ENCODE measurements around the gene RAB6B. TPM values are rescaled to one million over a fixed set of nuclear protein-coding genes. Genes with fewer than 3 reads are reported as not detected.

Gene RAB6B
- polyA plus RNA-seq, 3 donors: 17.0 to 18.9 (median 18.4) TPM

DNA sequence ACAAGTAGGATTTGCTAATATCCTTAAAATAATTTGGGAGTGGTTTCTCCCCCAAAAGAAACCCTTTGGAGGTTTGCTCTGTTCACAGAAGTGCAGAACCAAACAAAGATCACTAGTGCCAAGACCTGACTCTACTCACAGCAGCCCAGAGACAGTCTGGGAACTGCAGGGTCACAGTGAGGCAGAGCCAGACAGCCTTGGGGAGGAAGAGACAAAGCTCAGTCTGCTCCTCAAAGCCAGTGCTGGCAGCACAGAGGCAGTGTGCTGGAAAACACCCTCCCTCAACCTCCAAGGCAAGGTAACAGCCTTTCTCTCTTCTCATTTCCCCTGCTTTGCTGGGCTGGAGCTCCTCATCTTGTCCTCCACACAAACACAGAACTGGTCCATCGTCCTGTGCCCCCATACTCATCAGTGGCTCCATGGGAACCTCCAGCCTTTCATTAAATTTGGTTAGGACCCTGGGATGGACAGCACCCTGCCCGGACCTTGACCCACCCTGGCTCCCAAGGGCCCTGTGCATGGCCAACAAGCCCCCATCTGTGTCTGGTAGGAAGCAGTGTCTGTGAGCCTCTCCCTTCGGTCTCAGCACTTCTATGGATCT is 12.6 kb downstream of the RAB6B start:
- no peak for DNase-seq

DNA sequence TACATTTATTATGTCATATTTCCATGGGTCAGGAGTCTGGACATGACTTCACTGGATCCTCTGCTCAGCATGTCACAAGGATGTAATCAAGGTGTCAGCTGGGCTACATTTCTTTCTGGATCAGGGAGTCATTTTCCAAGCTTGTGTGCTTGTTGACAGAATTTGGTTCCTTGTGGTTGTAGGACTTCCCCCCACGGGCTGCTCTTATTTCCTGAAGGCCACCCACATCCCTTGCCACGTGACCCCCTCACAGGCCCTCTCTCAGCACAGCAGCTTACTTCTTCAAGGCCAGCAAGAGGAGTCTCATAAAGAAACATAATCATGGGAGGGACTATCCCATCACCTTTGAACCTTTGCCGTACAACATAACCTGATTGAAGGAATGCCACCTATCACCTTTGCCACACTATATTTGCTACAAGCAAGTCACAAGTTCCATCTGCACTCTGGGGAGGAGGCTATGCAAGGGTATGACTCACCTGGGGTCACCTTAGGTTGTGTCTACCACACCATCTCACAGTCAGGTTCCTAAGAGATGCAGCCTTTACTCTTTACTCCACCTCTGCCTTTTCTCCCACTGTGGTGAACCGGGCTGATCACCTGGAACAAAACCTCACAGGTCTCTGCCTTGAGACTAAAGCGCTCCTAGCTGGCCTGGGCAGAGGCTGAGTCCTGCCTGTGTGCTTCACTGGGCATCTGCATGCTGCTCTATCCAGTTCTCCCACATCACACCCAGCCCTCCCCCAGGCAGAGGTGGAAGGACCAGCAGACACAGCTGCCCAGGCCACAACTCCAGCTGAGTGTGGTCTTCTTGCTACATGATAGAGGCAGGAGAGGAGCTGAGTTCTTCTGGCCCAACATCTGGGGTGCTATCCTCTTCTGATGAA is 13.5 kb downstream of the RAB6B start:
- no peak for DNase-seq

DNA sequence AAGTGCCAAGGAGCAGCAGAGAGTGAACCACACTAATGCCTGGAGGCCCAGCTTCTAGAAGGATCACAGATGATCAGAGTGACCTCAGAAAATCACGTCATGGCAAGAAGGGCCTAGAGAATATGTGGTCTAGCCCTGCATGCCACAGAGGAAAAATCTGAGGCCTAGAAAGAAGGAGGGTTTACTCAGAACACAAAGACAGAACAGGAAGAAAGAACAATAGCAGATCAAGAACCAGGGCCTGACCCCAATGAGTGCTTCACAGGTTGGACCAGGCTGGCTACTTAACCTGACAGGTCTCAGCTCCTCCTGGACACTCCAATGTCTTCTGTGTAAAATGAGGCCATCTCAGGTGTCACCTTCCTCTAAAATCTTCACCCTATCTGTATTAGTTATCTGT is 14.2 kb downstream of the RAB6B start:
- no peak for DNase-seq

DNA sequence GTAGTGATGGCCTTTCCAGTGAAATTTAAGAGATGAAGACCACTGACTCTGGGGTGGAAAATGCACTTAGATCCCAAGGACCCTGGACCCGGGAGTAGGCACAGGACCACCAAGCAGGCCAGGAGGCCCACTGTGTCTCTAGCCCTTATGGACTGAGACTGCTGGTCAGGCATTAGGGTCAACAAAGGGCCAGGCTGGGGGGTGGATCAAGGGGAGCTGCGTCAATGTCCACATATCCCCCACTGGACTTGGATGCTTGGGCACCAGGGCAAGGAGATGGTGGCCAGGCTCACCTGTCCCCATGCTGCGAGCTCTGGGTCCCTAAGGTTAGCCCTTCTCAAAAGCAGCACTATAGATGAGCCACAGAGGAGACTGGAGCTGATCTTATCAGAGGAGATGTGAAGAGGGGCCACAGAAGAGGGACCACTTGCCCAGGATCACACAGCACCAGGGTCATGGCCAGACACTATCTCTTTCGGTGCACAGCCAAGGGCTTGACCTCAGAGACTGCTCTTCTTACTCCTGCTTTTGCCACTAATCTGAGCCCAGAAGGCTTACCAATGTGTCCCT is 14.7 kb downstream of the RAB6B start:
- DNase-seq: no peak

DNA sequence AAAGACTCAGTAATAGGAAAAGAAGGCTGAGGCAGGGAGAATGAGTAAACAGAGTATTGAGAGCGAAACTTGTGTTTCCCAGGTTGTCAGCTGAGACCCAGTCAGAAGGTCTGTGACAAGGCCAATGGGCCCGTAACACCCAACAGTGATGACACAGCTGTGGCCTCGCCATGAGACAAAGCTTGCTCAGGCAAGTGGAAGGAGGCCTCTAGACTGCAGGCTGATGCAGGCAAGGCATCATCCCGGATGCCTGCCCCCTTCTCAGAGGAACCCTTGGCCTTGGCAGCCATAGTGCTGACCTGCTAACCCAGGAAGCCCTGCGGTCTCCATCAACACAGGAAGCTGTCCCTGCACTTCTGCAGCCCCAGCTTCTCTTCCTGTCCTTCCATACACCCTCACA is 15.4 kb downstream of the RAB6B start:
- DNase-seq: no peak

DNA sequence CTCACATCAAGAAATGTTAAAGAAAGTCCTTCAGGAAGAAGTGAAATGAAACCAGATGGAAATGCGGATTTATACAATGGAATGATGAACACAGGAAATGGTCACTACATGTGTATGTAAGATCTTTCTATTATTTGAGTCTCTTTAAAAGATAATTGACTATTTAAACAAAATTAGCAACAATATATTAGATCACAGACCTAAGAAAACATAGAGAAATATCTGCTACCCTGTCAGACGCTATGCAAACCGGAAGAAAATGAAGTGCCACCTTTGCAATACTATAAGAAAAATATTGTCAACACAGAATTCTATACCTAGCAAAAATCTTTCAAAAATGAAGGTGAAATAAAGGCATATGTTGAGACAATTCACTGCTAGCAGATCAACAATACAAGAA is 17.2 kb downstream of the RAB6B start:
- DNase-seq: no peak

DNA sequence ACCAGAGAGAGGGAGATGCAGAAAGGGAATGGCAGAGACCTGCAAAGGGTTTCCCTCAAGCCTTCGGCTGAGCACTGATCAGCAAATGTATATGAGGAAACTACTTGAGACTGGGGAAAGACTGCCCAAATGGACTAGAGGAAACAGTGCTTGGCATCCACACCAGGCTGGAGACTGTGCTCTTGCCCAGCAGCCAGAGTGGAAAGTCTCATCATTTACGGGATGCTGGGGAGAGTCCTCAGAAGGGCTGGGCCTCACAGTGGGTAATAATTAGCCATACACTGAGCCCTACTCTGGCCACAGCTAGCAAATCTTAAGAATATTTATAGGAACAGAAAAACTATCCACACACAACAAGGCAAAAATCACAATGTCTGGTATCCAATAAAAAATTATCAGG is 18.5 kb downstream of the RAB6B start:
- no peak for DNase-seq

DNA sequence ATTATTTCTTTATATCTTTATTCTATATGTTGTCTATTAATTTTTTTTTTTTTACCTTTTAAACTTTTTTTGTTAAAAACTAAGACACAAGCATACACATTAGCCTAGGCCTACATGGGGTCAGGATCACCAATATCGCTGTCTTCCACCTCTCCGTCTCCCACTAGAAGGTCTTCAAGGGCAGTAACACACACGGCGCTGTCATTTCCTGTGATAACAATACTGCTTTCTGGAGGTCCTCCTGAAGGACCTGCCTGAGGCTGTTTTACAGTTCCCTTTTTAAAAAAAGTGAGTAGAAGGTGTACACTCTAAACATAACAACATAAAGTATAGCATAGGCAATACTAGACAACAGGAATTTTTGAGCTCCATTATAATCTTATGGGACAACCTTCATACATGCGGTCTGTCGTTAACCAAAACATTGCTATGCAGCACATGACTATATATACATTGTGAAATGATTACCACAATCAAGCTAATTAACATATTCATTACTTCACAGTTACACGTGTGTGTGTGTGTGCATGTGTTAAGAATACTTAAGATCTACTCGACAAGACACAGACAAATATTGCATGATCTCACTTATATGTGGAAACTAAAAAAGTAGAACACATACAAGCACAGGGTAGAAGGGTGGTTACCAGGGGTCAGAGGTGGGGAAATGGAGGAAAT is 20.8 kb downstream of the RAB6B start:
- no peak for DNase-seq

DNA sequence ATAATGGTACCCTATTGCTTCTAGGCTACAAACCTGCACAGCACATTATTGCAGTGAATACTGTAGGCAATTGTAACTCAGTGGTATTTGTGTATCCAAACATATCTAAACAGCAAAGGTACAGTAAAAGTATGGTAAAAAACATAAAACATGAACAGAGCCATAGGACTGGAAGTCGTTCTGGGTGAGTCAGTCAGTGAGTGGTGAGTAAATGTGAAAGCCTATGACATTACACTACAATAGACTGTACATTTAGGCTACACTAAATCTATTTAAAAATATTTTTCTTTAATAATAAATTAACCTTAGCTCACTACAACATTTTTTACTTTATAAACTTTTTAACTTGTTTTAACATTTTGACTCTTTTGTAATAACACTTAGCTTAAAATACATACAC is 21.3 kb downstream of the RAB6B start:
- DNase-seq: no peak

DNA sequence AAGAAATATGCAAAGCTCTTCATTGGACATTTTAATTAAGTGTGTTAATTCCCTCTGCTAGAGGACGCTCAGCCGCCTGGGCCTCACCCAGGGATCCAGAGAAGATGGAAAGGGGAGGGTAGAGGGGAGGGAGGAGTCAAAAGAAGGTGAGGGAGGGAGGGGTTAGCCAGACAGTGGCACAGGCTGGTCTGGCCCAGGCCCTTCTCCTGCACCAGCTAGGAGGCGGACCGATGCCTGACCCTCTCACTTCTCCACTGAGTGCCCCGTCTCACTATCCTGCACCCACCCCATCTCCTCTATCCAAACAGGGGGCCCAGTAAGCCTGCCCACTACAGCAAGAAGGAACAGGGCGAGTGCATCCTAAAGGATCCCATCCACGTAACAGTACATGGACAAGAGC is 22.9 kb downstream of the RAB6B start:
- DNase-seq: no peak

DNA sequence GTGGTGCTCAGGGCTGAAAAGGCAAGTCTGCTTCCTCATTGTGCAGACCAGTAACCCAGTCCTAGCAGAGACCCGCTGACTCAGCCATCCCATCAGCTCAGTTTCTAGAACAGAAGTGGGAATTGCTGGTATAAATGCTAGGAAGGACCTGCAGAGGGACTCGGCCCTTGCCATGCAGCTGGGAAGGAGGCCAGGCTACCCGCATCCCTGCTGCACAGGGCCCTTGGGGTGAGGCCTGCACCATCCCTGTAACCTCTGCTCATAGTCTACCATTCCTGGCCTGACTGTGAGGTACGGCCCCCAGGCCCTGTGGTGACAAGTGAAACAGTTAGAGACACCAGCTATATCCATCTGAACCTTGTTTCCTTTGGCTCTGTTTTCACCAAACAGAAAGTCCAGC is 23.5 kb downstream of the RAB6B start:
- DNase-seq: no peak

DNA sequence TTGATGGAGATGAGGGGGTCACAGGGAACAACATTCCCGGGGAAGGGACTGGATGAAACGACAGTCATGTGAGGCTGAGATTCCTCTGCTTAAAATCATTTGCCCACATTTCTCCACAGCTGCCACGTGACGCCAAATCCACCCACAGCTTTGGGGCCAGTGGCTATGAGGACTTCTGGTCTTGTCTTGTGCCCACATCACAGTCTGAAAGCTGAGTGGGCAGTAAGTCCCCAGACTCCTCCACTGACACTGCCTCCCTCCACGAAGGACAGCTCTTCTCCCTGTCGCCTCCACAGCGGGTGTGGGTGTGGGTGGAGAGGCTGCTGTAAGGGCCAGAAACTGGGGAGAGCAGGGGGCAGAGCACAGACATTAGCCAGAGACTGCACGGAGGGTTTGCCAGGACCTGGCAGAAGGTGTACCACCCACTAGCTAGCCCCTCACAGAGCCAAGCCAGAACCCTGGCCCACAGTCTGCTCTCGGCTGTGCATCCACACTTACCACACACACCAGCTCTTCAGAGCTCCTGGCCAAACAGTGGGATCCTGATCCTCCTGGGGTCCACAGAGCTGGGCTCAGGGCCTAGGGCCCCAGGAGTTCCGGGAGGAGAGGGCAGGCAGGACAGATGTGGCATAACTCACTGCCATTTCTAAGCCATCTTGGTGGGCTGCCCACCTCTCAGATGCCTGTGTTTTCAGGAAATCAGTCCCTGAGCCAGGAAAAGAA is 24.2 kb downstream of the RAB6B start:
- DNase-seq: no peak

DNA sequence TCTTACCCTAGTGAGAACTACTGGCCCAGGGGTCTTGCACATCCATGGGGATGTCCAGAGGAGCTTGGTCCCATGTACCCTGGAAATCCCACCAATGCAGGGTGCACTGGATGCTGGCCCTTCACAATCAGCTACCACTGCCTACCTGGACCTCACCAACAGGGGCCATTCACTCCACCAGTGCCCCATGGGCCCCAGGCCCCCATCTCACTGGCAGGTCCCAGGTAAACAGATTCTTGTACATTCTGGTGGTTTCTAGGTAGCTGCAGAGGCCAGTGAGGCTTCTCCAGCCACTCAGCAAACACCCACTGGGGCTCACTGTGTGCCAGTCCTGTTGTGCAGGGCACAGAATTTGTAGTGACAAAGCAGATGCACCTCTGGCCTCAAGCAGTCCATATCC is 24.9 kb downstream of the RAB6B start:
- no peak for DNase-seq

DNA sequence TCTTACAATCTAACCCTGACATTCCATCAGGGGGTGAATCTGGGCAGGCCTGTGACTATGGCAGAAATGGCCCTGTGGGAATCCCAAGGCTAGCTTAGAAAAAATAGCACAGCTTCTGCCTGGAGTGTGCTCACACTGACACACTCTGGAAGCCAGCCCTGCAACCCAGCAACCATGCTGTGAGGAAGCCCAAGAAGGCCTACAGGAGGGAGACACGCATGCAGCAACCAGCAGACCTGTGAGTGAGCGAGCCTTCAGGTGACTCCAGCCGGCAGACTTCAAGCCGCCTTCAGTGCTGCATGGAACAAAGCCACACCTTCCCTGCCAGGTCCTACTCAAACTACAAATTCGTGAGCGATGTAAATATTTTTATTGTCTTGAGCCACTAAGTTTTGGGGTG is 26.1 kb downstream of the RAB6B start:
- no peak for DNase-seq

DNA sequence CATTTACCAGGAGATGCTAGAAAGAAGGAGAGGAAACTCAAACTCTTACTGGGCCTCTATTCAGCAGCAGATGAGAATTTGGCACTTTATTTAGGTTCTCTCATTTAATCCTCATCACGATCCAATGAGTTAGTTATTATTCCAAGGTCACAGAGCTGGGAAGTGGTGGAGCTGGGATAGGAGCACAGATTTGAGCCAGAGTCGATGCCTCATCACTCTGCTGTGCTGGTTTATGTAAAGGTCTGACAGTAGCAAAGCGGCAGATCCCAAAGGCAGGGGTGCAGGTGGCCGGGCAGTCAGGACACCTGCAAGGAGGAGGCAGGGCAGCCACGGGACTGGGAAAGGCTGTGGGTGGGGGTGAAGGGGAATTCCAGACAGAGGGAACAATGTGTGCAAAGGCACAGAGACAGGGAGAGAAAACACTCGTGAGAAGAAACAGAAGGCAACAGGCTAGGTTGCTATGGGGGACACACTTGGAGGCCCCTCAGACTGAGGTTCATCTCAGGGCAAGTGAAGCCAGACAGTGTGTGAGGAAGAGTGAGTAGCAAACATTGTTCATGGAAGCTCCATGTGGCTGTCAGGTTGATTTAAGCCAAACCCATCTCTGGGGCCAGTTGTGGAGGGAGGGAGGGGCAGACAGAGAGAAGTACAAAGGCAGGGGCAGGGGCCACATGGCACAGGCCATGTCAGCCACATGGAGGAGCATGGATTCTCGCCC is 26.8 kb downstream of the RAB6B start:
- no peak for DNase-seq

DNA sequence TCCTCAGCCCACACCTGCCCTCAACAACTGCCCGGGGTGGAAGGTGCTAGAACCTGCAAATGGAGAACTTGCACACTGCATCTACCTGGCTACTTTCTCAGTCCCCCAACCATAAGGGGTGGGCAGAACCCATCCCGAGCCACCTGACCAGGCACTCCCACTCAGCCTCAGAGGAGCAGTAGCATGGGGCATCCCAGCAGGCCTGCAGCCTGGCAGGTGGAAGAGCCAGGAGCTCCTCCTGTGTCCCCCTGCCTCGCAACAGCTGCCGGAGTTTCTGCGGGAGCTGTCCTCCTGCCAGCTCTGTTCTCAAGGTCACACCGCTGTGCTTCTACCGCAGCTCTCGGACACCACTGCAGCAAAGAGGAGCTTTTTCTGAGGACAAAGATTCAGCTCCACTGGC is 27.5 kb downstream of the RAB6B start:
- DNase-seq: no peak

DNA sequence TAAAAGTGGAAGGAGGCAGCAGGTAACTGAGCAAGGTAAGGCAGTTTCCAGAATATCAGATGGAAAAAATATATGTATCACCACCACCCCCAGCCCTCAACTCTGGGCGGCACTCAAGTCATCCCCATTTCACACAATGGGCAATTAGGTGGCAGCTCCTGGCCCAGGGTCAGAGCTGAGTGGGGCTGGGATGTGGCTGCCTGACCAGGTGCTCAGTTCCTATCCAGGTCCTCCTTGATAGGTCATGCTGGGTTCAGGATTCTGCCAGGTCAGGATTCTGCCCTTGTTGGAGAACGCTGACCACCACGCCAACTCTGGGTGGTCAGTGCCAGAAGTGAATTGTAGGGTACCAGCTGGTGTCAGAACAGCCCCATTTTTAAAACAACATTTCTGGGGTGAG is 29.5 kb downstream of the RAB6B start:
- DNase-seq: no peak

DNA sequence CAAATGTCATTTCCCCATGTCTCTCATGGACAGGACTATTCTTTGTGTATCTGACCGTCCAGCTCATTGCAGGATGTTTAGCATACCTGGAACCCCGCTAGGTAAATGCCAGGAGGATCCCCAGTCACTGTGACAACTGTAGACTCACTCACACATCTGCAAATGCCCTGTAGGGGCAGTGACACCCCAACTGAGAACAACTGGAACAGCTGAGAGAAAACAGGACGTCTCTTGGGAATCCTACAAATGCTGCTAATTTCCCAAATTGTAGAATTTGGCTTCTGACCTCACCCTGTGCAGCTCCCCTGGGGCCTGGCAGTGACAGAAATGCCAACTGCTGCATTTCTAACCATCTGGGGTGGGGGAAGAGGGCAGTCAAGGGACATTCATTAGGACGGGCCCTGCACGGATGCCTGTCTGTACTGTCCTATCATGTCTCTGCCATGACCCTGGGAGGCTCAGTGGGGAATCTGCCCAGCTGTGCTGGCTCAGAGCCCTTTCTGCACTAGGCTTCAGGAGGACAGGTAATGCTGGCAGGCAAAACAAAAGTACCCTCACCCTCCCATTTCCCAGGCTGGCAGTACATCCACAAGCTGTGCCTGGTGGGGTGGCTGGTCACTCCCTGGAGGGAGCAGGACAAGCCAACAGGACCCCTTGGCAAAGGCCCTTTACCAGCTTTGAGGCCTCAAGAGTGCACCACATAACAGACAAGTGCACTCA is 30.4 kb downstream of the RAB6B start:
- DNase-seq: no peak

DNA sequence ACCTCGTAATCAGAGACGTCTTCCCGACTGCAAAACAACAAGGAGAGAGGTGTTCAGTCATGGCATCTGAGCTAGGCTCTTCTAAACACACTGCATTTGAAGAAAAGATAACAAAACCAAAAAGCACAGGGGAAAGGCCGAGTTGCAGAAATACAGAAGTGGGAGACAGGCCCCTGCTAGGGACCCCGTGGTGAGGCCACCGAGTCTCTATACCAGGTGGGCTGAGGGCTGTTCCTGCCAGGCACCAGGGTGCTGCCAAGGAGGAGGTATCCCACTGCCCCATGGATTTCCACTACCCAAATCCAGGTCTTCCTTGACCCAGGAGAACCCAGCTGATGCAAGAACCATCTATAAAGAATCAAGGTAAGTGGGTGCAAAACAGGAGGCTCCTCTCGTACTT is 31.1 kb downstream of the RAB6B start:
- DNase-seq: no peak

DNA sequence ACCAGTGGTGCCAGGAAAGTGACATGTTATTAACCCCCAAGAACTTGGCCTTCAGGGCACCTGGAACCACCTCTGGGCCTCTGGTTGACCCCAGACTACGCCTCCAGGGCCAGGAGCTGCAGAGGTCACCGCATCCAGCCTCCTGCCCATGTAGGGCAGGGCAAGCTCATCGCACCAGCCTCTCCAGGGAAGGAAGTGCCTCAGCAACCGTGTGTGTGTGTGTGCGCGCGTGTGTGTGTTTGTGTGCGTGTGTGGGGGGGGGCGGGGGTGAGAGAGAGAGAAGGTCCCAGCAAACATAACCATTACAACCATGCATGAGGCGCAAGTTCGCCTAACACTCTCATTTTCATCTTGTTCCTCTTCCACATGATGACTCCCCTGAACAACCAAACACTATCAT is 31.8 kb downstream of the RAB6B start:
- DNase-seq: no peak

DNA sequence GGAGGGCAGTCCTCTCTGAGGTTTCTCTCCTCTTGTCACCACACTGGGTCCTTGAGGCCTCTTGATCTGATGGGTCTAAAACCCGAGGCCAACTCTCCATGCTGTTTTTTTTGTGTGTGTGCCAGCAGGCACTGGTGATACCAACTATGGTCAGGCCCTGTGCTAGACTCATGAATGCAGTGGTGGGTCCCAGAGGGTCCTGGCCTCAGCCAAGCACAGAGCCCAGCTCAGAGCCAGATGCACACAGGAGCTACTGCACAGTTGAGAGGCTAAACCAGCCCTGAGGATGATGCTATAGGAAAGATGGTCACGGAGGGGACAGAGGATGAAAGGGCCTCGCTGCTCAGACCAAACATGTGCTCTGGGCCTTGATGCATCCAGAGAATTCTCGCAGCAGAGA is 33.5 kb downstream of the RAB6B start:
- DNase-seq: no peak
